ENCODE data around the gene CITED2.

The CITED2 gene

DNA sequence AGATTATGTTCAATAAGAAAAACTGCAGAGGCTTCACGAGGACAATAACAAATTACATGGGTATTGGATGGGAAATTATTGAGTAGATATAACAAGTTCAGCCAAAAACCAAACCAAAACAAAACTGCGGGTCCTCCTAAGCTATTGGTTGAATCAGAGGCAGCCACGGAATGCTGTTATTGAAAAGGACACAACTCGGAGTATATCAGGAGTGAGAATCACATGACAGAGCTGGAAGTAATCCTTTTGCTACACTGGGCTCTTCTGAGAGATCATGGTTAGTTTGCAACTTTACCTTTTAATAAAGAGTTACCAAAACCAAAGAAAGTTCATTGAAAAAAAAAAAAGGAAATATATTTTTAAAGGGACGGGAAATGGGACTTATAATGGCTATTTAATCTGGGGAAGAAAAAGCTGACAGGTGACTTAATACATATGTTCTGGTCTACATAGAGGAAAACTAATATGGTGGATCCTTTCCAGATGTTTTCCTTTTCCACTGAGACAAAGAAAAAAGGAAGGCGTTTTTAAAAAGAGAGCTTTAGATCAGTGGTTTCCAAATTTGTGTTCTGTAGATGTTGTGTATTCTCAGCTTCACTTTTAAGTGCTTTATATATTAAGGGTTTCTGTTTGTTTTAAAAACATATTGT, 6.9 kb upstream of the CITED2 start:
- no peak for DNase-seq

DNA sequence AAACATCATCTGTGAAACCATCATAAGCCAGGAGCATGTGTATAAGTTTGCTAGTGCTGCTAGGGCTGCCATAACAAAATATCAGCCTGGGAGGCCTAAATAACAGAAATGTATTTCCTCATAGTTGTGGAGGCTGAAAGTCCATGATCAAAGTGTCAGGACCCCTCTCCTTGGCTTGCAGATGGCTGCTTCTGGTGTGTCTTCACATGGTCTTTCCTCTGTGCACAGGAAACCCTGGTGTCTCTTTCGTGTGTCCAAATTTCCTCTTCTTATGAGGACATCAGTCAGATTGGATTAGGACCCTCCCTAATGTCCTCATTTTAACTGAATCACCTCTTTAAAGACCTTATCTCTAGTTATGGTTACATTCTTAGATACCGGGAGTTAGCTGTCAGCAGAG, 6.2 kb upstream of the CITED2 start:
- DNase-seq = no peak

DNA sequence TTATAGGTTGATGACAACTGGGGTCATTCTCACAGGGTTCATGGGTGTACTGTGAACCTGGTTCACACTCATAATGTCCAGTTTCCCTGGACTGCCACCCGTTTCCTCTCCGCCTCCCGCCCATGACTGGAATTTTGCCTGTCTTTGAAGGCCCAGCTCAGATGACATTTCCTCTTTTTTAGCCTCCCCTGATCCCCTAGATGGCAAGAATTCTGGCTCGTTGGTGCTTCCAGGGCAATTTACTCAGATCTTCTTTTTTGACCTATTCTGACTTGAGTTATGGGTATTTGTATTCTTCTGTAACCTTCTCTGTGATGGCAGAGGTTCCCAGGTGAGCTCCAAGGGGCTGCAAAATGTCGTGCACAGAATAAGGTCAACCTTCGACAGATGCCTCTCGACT, 5.7 kb upstream of the CITED2 start:
- DNase-seq = no peak

DNA sequence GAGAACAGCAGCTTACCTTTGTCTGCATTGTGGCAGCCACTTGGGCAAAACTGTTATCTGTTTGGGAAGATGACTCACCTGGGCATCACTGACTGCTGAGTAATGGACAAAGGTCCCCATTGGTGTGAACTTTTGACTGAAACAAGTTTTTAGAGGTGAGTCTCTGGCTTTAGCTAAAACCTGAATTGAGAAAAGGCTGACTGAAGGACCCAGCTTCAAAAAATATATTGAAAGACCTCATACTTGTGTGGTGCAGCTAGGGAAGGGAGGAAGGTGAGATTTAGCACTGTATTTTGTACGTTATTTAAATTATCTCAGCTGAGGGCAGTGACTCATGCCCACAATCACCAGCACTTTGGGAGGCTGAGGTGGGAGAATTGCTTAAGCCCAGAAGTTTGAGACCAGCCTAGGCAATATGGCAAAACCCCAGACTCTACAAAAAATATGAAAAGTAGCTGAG, 4.5 kb upstream of the CITED2 start:
- DNase-seq = no peak

DNA sequence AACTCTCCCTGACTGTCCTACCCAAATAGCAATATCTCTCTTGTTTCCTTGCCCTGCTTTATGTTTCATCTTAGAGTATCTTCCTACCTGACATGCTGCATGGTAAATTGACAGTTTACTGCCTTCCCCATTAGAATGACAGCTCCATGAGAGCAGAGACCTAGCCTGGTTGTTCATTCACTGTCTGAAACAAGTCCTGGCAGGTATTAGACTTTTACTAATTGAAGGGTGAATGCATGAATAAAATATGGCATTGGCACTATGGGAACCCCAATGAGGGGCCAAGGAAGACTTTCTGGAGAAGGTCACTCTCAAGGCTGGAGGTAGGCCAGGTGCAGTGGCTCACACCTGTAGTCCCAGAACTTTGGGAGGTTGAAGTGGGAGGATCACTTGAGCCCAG, 3.8 kb upstream of the CITED2 start:
- DNase-seq = no peak

DNA sequence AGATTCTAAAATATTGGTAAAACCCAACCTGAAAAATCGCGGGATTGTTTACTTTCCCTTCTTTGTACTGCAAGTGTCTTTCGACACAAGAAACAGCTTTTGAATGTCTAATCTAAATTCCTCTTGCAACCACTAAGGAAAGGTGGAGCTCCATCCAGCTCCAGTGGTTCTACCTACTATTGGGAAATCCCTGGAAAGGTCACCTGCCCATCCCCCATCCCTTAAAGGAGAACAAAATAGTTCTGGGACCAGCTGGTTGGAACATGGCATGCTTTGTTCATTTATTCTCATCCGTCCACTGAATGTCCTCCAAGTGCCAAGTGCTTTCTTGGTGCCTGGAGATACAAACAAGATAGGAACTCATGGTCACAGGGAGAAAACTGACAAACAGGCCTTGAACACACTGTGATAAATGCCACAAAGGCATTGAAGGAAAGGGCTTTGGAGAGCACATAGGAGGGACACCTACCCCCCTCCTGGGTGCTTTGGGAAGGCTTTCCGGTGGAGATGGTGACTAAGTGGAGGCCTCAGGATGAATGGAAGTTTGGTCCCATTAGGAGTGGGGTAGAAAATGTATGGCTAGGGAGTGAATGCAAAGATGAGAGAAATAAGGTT, 2.3 kb upstream of the CITED2 start:
- no peak for DNase-seq

DNA sequence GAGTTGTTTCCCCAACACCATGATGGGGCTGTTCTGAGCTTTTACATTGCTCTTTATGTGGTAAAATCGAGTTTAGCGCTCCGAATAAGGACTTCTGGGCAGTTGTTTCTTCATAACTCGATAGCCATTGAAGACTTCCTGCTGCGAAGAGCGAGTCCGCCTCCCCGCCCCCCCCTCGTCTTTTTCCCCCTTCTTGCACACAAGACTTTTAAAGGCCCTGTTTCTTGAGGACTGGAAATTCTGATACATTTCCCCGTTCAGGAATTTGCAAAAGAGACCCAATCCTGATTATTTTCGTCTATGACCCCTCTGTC, 1.5 kb upstream of the CITED2 start:
- no peak for DNase-seq

DNA sequence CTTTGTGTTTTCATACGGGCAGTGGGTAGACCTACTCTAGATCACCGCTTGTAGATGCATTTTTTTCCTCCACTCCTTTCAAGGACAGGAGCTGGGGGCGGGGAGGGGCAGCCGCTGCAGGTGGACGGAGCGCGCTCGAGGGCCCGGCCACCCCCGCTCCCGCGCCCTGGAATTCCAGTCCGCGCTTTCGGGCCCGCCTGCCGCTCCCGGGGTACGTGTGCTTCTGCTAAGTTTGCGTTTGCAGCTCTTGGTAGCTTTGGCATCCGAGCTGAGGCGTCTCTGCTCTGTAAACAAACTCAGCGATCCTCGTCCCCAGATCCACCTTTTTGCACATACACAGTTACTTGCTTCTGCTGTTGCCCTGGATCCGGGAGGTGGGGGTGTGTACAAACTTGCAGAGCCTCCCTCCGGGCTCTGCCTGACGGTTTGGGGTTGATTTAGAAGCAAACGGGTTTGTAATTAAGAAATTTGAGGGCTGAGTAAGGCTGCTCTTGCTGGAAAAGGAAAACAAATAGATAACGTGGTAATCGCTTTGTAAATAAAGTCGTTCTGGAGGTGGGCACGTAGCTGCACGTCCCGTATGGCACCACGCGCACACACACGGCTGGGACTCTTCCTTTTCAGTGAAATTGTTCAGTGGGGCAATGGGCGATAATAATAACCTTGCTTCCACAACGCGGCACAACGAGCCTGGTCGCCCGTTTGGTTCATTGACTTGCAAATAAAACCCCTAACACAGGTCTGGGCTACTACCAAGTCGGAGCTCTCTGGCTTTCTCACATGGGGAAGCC, 973 bp upstream of the CITED2 start:
- peak; percentile 75 for DNase-seq

DNA sequence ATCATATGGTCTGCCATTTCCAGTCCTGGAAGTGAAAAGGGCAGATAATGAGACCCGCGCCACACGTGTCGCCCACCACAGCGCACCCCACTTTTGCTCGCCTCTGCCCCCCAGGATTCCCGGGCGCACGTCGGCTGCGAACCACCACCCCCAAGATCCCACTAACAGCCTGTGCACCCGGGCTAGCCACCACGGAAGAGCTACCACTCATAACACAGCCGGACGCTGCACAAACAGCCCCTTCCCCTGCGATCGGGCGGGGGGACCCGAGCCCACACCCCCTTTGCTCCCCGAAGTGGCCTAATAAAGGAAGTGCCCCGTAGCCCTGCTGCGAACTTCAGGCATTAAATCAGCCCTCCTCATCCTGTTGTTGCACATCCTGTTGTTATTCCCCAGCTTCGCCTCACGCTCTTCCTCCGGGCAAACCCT, 506 bp downstream of the CITED2 start:
- DNase-seq = no peak

DNA sequence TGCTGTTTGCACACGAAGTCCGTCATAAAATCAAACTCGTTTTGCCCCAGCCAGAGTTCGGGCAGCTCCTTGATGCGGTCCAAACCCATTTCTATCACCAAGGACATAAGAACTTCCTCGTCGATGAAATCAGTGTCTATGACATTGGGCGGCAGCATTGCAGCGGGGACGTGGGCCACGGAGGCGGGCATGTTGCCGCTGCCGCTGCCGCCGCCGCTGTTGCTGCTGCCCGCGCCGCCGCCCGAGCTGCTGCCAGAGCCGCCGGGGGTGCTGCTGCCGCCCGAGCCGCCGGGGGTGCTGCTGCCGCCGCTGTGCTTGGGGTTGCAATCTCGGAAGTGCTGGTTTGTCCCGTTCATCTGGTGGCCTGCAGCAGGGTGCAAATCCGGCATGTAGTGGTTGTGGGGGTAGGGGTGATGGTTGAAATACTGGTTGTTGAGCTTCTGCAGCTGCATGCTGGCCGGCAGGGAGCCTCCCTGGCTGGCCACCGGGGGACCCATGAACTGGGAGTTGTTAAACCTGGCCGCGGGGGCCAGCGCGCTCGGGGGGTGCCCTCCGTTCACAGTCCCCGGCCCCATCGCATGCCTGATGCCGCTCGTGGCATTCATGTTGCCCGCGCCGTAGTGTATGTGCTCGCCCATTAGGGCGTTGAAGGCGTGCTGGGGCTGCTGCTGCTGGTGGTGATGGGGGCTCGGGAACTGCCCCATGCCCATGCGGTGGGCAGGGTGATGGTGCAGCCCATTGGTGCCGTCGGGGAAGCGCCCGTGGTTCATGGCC, 1.1 kb downstream of the CITED2 start:
- peak; percentile 57 for DNase-seq

DNA sequence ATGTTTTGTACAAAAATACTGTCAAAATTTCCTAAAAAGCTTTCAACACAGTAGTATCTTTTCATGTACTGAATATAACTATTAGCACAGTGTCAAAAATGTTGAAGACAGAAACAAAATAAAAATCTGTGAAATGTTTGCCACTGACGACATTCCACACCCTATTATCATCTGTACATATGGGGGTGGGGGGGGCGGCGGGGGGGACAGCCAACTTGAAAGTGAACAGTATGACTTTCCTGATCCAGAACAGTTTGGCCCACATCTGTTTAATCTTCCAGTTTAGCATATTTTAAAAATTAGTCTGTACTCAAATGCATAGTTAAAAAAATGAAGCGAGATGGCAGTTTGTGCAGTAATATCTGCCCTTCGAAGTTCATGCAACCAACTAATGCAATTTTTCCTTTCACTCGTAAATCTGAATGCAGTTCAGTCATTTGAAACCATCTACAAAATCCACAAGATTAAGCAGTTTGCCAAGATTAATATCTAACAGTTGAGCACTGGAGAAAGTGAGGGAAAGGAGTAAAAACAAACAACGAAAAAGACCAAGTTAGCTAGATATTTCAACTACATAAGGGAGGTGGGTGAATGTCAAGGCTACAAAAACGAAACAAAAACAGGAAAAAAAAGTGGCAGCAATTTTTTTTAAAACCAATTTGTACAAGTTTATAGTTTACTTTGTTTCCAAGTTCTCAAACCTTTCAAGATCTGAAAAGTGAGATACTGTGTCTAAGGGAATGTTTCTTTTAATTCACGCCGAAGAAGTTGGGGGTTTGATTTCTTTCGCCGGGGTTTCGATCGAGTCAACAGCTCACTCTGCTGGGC, 1.9 kb downstream of the CITED2 start:
- no peak for DNase-seq

DNA sequence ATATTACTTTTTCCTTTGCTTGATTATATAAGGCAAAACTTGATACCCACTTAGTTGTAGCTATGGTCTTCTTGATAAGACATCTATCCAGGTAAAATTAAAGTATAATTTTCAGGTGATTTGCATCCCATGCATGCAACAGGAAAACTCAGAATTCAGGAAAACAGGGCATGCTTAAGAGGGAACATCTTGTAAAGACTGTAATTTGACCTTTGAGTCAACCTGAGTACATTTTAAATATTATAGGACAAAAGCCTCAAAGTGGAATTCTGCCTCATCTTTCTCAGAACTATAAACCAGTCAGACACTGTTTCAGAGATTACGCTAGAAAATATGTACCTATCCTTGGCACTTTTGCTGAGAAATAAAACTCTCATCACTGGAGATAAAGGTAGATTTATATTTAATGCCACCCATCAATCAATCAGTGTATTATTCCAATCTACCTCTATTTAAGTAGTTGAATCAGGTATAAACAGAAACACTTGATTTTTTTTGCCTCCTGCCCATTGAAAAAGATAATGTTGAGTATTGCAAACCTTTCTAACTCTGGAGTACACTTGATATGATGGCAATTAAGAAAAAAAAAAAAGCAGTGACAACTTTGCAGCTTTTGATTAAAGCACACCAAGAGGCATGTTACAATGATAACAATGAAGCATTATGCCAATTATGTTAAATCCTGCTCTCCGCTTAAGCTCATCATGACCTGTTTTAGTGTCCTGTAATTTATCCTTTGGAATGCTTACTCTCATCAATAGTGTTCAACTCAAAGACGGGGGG, 2.8 kb downstream of the CITED2 start:
- DNase-seq = no peak

DNA sequence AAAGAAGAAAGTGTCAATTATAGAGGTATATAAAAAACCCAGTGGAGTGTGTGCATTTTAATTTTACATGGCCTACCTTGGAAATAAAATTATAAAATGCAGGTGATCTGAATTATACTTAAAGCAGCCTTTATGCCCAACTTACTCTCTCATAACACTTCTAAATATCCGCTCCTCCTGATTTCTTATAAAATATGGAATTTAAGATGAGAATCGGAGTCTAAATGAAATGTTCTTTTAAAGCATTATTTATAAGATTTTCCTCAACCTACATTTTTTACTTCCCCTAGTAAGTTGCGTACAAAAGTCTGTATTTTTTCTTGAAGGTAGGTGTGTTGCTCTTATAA, 3.5 kb downstream of the CITED2 start:
- DNase-seq = no peak

DNA sequence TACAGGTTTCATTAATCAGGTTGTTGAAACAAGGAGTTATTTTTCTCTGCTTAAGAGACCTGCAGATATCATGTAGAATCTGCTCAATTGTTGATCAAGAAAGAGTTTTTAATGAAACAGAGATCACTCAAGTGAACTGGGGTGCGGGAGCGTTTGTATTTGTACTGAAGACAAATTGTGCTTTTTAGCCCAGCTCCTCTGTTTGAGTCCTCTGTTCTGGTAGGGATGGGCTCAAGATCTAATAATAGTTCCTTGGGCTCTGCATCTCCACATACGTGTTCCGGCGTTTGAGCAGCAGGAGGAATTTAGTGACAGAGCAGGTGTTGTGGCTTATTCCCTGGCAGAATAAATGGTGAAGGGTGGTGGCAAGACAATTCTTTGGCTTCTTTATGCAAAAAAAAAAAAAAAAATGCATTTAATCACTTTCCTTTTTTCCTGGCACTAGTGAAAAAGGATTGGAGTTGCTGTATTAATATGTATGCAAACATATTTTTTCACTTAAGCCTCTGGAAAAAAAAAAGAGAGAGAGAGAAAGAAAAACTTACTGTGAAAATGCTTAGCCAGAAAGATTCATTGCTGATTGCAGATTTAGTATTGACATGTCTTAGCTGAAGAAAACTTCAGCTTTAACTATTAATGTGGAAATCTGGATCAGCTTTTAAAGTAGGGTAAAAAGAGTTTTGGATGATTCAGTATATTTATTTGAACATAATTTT, 4.0 kb downstream of the CITED2 start:
- DNase-seq = no peak

DNA sequence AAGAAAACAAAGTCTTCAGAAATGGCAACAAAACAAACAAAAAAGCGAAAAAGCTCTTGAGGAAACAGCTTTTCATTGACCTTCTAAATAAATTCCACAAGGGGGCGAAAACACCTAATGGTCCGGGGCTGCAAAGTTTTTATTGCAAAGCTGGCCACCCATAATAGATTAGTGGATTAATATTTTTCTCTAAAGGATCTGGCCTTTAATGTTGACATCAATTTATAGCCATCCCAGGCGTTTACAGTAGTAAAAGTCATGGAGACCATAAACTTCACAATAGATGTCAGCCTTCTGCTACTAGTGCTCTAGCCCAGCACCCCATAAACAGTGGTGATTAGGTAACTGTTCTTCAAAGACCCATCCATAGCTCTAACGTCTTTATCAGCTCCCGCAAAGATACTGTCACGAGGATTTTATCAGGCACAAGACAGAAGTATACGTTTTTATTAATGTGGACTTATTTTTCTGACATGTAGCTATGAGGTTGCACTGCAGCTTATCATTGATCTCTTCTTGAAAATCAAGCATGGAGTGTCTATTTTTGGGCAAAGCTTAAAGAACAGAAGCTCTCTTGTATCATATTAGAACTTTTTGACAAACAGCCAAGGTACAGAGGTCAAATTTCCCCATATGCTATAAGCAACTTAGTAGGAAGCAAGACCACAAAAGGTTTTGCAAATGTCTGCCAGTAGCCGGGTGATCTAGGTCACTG, 4.7 kb downstream of the CITED2 start:
- DNase-seq = no peak

DNA sequence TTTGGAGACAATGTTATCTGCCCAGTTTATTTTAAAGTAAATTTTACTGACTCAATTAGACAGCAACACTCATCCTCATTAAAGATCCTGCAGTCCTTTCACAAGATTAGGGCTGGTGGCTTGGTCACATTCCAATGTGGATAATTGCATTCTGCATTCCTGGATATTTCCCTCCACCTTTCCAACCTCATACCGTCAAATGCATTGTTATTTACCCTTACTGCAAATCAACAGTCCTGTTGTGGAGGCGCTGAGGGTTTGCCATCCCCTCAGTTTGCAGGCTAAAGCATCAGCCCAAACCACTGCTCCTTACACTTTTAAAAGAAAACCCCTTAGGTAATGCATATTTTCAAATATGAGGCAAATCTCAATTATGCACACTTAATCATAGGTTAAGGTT, 5.4 kb downstream of the CITED2 start:
- no peak for DNase-seq

DNA sequence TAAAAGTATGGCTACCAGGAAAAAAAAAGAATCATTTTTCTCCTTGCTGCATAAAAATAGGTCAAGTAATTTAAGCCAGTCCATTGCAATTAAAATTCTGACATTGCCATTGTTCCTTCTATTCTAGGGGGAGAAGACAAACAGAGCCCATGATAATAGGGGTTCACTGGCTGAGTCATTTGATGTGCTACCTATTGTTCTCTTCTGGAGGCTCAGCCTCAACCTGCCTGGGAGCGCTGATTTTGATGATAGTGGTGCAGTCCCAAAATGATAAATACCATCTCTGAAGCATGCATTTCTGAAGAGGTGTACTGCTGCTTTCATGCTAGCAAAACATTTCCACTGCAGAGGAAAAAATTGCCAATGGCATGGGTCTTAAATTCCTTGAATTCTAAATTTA, 5.8 kb downstream of the CITED2 start:
- DNase-seq = no peak

DNA sequence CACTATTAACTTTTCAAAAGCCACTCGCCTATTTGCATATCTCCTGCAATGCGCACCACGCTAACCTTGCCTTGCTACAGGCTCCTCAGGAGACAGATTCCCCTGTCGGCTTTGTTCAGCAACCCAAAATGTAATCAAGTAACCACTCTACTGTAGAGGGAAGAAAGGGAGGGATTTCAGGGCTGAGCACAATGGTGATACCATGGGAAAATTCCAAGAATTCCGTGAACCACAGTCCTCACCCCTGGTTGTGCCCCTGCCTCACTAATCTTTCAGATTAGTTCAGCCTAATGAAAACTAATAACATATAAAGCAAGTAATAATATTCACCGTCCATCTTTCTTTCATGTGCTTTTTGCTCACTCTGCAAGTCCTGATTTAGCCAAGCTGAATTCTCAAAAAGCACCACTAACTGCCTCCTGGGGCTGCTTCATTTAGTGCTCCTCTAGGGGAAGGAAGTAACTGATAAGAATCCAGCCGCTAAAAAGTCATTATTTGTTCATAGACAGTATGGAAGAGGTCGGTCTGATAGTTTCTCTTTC, 6.6 kb downstream of the CITED2 start:
- DNase-seq = no peak

DNA sequence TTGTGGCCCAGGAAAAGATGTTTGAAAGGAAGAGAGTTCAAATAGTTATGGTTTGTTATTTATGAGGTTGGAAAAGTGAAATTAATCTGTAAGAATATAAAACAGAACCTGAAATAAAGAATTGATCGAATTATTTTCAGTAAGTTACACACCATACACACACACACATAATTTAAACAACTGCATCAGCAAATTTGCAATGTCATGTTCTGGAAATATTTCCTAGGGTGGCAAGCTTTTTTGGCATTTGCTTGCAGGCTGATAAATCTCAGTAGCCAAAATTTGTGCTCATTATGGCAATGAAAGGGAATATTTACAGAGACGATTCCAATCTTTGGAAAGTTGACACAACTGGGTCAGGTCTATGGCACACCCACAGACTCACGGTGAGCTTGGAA, 9.5 kb downstream of the CITED2 start:
- DNase-seq = no peak

DNA sequence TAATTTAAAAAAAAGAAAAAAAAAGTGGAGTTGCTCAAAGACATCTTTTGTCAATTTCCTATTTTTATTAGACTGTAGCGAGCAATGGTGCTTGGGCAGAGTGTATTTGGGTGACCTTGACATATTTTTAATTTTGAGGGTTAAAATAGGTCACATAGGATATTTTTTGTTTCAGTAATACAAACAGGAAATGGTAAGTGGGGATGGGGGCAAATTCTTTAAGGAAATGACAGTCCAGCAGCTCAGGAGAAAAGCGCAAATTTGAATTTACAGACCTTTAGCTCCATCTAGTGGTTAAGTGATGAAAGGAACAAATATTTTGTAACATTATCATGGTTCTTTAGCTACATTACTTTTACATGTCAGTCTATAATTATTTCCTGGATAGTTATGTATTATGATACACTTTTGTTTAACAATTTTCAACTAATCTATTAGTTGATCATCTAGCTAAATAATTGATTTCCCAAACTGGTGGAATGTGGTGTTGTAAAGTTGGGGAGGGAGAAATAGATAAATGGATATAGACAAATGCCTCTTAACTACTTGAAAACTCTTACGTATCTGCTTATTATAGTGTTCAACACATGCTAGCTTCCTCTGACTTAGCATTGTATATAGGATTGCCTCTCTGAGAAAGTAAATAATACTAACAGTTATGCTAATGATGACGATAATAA, 10.0 kb downstream of the CITED2 start:
- DNase-seq = no peak
